A549 (cell line): Measurements from ENCODE around the gene LMAN2L. TPM values are rescaled to one million over a fixed set of nuclear protein-coding genes. Genes with fewer than 3 reads are reported as not detected.
A peak's percentile ranks its signal among the peaks of the same experiment; 100 is the strongest.

Source experiments
- ATAC-seq, 2 experiments: fragments of 200-7000 bp in 1 of 2; fragments of >200 bp in 1 of 2; cut with Nextera tagmentation in 1 of 2; cut with Tn5 transposase in 1 of 2; 3 replicates each; pipeline versions ENCODE4 v1.8.0 to v1.9.1; 2018 to 2020; ENCODE audit warnings: mild to moderate bottlenecking in 1 of 2, moderate library complexity in 1 of 2
- CTCF ChIA-PET: fragments of 300-600 bp; sonication (Branson Sonifier 250); formaldehyde crosslinking; extraction: SDS; loops from one replicate; lab custom pipeline; 2021; ENCODE audit warnings: antibody characterized with exemption, inconsistent platforms; lab: Yijun Ruan, JAX
- POLR2A ChIA-PET: fragments of 350-600 bp; formaldehyde crosslinking; extraction: SDS; loops from one replicate; lab custom pipeline; 2021; ENCODE audit warnings: antibody characterized with exemption, inconsistent platforms; lab: Yijun Ruan, JAX
- DNase-seq, 2 experiments: peaks; one replicate each; pipeline versions ENCODE4 v3.0.0 to v3.0.0-alpha.2; 2011 to 2016; ENCODE audit warnings: low read depth in 1 of 2, low spot score in 1 of 2
- FAIRE-seq: peaks from 2 replicates; lab custom pipeline; 2011; peaks lifted over from hg19 to GRCh38; lab: Jason Lieb, UNC
- H3K27ac ChIP-seq, 2 experiments: fragments of >200 bp; sonication (Bioruptor Twin); formaldehyde crosslinking; 3 replicates each; pipeline ENCODE4 v1.5.1; 2016 to 2017
- H3K4me1 ChIP-seq: fragments of >200 bp; sonication (Bioruptor Twin); formaldehyde crosslinking; 3 replicates; pipeline ENCODE4 v1.6.1; 2016
- H3K4me2 ChIP-seq: fragments of >200 bp; sonication (Bioruptor Twin); formaldehyde crosslinking; 3 replicates; pipeline ENCODE4 v1.6.1; 2016
- H3K4me3 ChIP-seq: fragments of >200 bp; sonication (Bioruptor Twin); formaldehyde crosslinking; 3 replicates; pipeline ENCODE4 v1.5.1; 2016
- H3K9me3 ChIP-seq: fragments of >200 bp; sonication (Bioruptor Twin); formaldehyde crosslinking; 3 replicates; pipeline ENCODE4 v1.6.1; 2016
- CBX8 ChIP-seq: fragments of 200-600 bp; sonication (generic); IDR thresholded peaks from 2 replicates; pipeline ENCODE4 v1.6.1; 2016
- CHD2 ChIP-seq: fragments of 150-350 bp; IDR thresholded peaks from 2 replicates; pipeline ENCODE4 v1.6.1; 2014; ENCODE audit warnings: low read length; ENCODE audit not compliant: partially characterized antibody
- CHD4 ChIP-seq: fragments of 200-600 bp; sonication (generic); IDR thresholded peaks from 2 replicates; pipeline ENCODE4 v1.6.1; 2016; ENCODE audit warnings: antibody characterized with exemption, mild to moderate bottlenecking, borderline replicate concordance
- ESRRA ChIP-seq: fragments of 150-350 bp; IDR thresholded peaks from 2 replicates; pipeline ENCODE4 v1.6.1; 2014; ENCODE audit warnings: mild to moderate bottlenecking, low read length, borderline replicate concordance
- FOSL2 ChIP-seq, 2 experiments: fragments of 450-650 bp in 1 of 2; fragments of >200 bp in 1 of 2; sonication (Bioruptor Twin) in 1 of 2; formaldehyde crosslinking; IDR thresholded peaks; 2 replicates each; pipeline versions ENCODE4 v1.5.0 to v1.6.1; 2016 to 2020; ENCODE audit warnings: mild to moderate bottlenecking in 1 of 2, moderate library complexity in 1 of 2
- FOXS1 ChIP-seq: fragments of 250-450 bp; sonication (Bioruptor Pico); IDR thresholded peaks from 2 replicates; pipeline ENCODE4 v1.5.0; 2020; ENCODE audit warnings: mild to moderate bottlenecking, moderate library complexity
- HEYL ChIP-seq: fragments of 250-450 bp; sonication (Bioruptor Pico); IDR thresholded peaks from 2 replicates; pipeline ENCODE4 v1.8.0; 2021; ENCODE audit warnings: mild to moderate bottlenecking, moderate library complexity
- HOXB13 ChIP-seq: fragments of 250-450 bp; sonication (Bioruptor Pico); IDR thresholded peaks from 2 replicates; pipeline ENCODE4 v1.5.0; 2020; ENCODE audit warnings: low read depth, mild to moderate bottlenecking, moderate library complexity
- HOXB5 ChIP-seq: fragments of 250-450 bp; sonication (Bioruptor Pico); IDR thresholded peaks from 2 replicates; pipeline ENCODE4 v1.5.0; 2020; ENCODE audit warnings: mild to moderate bottlenecking, moderate library complexity
- JUNB ChIP-seq: fragments of >200 bp; sonication (Bioruptor Twin); formaldehyde crosslinking; IDR thresholded peaks from 2 replicates; pipeline ENCODE4 v1.6.1; 2016
- KDM5A ChIP-seq: fragments of 200-600 bp; sonication (generic); IDR thresholded peaks from 2 replicates; pipeline ENCODE4 v1.6.1; 2016; ENCODE audit warnings: antibody characterized with exemption, mild to moderate bottlenecking
- MAFK ChIP-seq: fragments of 450-650 bp; IDR thresholded peaks from 2 replicates; pipeline ENCODE4 v1.6.1; 2014; ENCODE audit not compliant: partially characterized antibody
- MAZ ChIP-seq: fragments of 150-350 bp; IDR thresholded peaks from 2 replicates; pipeline ENCODE4 v1.6.1; 2014; ENCODE audit warnings: antibody characterized with exemption, low read depth, low read length, borderline replicate concordance
- NFE2L2 ChIP-seq: fragments of 150-350 bp; conservative IDR thresholded peaks from 2 replicates; pipeline ENCODE4 v1.6.1; 2014; ENCODE audit warnings: low read length
- NR3C1 ChIP-seq: fragments of >200 bp; sonication (Bioruptor Twin); formaldehyde crosslinking; IDR thresholded peaks from 3 replicates; pipeline ENCODE4 v1.6.1; 2017
- PHF8 ChIP-seq: fragments of 200-600 bp; sonication (generic); IDR thresholded peaks from 2 replicates; pipeline ENCODE4 v1.6.1; 2016; ENCODE audit warnings: low read depth, mild to moderate bottlenecking, antibody characterized with exemption, moderate library complexity, borderline replicate concordance
- POLR2A ChIP-seq: IDR thresholded peaks from 2 replicates; pipeline ENCODE4 v1.6.1; 2012; ENCODE audit warnings: mild to moderate bottlenecking, low read length
- POLR2AphosphoS2 ChIP-seq: conservative IDR thresholded peaks from 2 replicates; pipeline ENCODE4 v1.6.1; 2012; ENCODE audit warnings: low read length, improper control_type of control experiment, inconsistent platforms
- RAD21 ChIP-seq, 2 experiments: fragments of >200 bp in 1 of 2; sonication (Bioruptor Twin) in 1 of 2; formaldehyde crosslinking in 1 of 2; IDR thresholded peaks in 1 of 2; conservative IDR thresholded peaks in 1 of 2; 2 replicates in 1 of 2; 3 replicates in 1 of 2; pipeline ENCODE4 v1.6.1; 2012 to 2018; ENCODE audit warnings: inconsistent platforms in 1 of 2
- RNF2 ChIP-seq: fragments of 200-600 bp; sonication (generic); IDR thresholded peaks from 2 replicates; pipeline ENCODE4 v1.6.1; 2016; ENCODE audit warnings: low read depth, mild to moderate bottlenecking, antibody characterized with exemption, moderate library complexity, borderline replicate concordance
- SMC3 ChIP-seq: fragments of >200 bp; sonication (Bioruptor Twin); formaldehyde crosslinking; IDR thresholded peaks from 3 replicates; pipeline ENCODE4 v1.6.1; 2018; ENCODE audit warnings: inconsistent platforms
- TP53 ChIP-seq: fragments of 250-450 bp; sonication (Bioruptor Pico); IDR thresholded peaks from 2 replicates; pipeline ENCODE4 v1.5.0; 2021; ENCODE audit warnings: mild to moderate bottlenecking, moderate library complexity
- ZNF302 ChIP-seq: fragments of 250-450 bp; sonication (Bioruptor Pico); IDR thresholded peaks from 2 replicates; pipeline ENCODE4 v1.9.0; 2021; ENCODE audit warnings: inconsistent platforms, mild to moderate bottlenecking, moderate library complexity
- WGBS: methylation state at CpG from one replicate; pipeline ENCODE4 v1.1.6; 2017; ENCODE audit errors: missing lambda C conversion rate; 5-methylcytosine and 5-hydroxymethylcytosine counted together
- polyA plus RNA-seq, 4 experiments: library from polyadenylated mRNA; depleted of rRNA in 3 of 4; stranded (reverse); fragments of >200 nt; fragmentation: RNase III in 1 of 4; extraction: RNeasy Plus Mini Kit Qiagen cat#74134 plus additional on column Dnase treatment in 1 of 4; gene quantifications; 2 replicates in 3 of 4; 3 replicates in 1 of 4; pipeline ENCODE4 v1.2.3, GENCODE V29; 2011 to 2017
- TF ChIP-seq, protein P1 (sequence below): fragments of >200 bp; sonication (Bioruptor Twin); formaldehyde crosslinking; IDR thresholded peaks from 2 replicates; pipeline ENCODE4 v1.6.1; 2016
- TF ChIP-seq, protein P2 (sequence below): fragments of 450-650 bp; IDR thresholded peaks from 2 replicates; pipeline ENCODE4 v1.6.1; 2014; ENCODE audit warnings: antibody characterized with exemption
- TF ChIP-seq, protein P3 (sequence below): fragments of 250-450 bp; sonication (Bioruptor Pico); IDR thresholded peaks from 2 replicates; pipeline ENCODE4 v1.5.0; 2021; ENCODE audit warnings: mild to moderate bottlenecking, moderate library complexity, borderline replicate concordance
- TF ChIP-seq, protein P4 (sequence below): fragments of >200 bp; sonication (Bioruptor Twin); formaldehyde crosslinking; IDR thresholded peaks from 3 replicates; pipeline ENCODE4 v1.5.1; 2016
- TF ChIP-seq, protein P5 (sequence below): IDR thresholded peaks from 2 replicates; pipeline ENCODE4 v1.6.1; 2012; ENCODE audit warnings: low read depth, borderline replicate concordance

Gene LMAN2L
- polyA plus RNA-seq, 2 of the 4 experiments (the other 2 are of a cell fraction) = 24.3 to 28.0 TPM

DNA sequence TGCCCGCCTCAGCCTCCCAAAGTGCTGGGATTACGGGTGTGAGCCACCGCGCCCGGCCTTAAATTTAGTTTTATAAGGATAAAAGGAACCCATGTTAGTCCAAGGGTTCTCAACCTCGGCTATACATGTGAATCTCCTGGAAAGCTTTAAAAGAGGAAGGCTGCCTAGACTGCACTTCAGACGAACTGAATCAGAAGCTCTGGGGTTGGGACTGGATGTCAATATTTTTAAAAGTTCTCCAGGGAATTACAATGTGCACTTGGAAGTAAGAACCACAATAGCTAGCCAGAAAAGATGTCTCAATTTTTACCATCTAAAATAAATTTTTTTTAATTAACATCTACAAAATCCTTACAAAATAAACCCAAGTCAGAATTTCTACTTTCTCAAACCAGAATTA is 10.1 kb downstream of the LMAN2L start:
- Histone ChIP-seq H3K9me3 (no peaks in the 10 kb centered on the region), H3K4me2 (no peak overlapping the region), H3K4me1 (no peaks in the 10 kb centered on the region), H3K4me3 (no peak overlapping the region), H3K27ac (no peak overlapping the region)
- ATAC-seq = no peak
- TF ChIP-seq SMC3 (no peak), JUNB (no peak), POLR2A (no peak), NFE2L2 (no peak), ESRRA (no peak), CBX8 (no peak), RAD21 (conservative IDR thresholded peaks at IDR 0.05 in 1 of 2, IDR thresholded peaks at IDR 0.05 in 1 of 2) (no peak), FOSL2 (IDR thresholded peaks at IDR 0.05) (no peak), FOSL2 (CRISPR knock-in tag; IDR thresholded peaks at IDR 0.05) (no peak), MAFK (no peak), CHD4 (no peak), RNF2 (no peak), KDM5A (no peak), HOXB13 (CRISPR knock-in tag) (no peak), TP53 (CRISPR knock-in tag) (no peak), FOXS1 (CRISPR knock-in tag) (no peak), POLR2AphosphoS2 (no peak), NR3C1 (no peak), CHD2 (no peak)
- TF ChIP-seq, protein P1, sequence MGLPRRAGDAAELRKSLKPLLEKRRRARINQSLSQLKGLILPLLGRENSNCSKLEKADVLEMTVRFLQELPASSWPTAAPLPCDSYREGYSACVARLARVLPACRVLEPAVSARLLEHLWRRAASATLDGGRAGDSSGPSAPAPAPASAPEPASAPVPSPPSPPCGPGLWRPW = no peak
- TF ChIP-seq, protein P2, sequence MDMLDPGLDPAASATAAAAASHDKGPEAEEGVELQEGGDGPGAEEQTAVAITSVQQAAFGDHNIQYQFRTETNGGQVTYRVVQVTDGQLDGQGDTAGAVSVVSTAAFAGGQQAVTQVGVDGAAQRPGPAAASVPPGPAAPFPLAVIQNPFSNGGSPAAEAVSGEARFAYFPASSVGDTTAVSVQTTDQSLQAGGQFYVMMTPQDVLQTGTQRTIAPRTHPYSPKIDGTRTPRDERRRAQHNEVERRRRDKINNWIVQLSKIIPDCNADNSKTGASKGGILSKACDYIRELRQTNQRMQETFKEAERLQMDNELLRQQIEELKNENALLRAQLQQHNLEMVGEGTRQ = no peak
- DNase-seq = no peak
- FAIRE-seq = no peak
- ChIA-PET POLR2A (no interaction called here), CTCF (no interaction called here)
- WGBS = 93% methylated on average over 7 of the region's 7 CpGs

DNA sequence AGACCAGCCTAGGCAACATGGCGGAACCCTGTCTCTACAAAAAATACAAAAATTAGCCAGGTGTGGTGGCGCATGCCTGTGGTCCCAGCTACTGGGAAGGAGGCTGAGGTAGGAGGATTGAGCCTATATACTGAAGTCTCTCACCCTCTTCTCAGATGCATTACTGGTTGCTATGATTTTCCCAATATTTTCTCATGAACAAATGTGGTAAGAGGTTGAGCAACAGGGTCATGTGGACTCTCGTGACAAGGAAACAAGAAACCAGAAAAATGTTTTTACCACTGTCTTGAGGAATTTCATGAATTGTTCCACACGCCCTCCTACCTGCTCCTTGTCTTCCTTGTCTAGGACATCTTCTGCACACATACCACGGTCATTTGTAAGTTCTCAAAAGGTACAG is 12.4 kb downstream of the LMAN2L start:
- no peak overlapping the region for H3K27ac ChIP-seq
- no peak overlapping the region for H3K4me2 ChIP-seq
- DNase-seq (peak in 1 of 2 experiments; percentile 17), ATAC-seq (no peak), FAIRE-seq (no peak)
- ChIA-PET POLR2A (no interaction called here), CTCF (no interaction called here)
- 91% methylated on average over 5 of the region's 5 CpGs for WGBS
- H3K4me3 ChIP-seq = no peak overlapping the region
- no peak for TF ChIP-seq MAZ
- TF ChIP-seq CHD2 = no peak
- TF ChIP-seq POLR2A = no peak
- TF ChIP-seq HEYL (CRISPR knock-in tag) = no peak
- TF ChIP-seq, protein P3, sequence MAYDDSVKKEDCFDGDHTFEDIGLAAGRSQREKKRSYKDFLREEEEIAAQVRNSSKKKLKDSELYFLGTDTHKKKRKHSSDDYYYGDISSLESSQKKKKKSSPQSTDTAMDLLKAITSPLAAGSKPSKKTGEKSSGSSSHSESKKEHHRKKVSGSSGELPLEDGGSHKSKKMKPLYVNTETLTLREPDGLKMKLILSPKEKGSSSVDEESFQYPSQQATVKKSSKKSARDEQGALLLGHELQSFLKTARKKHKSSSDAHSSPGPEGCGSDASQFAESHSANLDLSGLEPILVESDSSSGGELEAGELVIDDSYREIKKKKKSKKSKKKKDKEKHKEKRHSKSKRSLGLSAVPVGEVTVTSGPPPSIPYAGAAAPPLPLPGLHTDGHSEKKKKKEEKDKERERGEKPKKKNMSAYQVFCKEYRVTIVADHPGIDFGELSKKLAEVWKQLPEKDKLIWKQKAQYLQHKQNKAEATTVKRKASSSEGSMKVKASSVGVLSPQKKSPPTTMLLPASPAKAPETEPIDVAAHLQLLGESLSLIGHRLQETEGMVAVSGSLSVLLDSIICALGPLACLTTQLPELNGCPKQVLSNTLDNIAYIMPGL = no peak
- TF ChIP-seq, protein P4, sequence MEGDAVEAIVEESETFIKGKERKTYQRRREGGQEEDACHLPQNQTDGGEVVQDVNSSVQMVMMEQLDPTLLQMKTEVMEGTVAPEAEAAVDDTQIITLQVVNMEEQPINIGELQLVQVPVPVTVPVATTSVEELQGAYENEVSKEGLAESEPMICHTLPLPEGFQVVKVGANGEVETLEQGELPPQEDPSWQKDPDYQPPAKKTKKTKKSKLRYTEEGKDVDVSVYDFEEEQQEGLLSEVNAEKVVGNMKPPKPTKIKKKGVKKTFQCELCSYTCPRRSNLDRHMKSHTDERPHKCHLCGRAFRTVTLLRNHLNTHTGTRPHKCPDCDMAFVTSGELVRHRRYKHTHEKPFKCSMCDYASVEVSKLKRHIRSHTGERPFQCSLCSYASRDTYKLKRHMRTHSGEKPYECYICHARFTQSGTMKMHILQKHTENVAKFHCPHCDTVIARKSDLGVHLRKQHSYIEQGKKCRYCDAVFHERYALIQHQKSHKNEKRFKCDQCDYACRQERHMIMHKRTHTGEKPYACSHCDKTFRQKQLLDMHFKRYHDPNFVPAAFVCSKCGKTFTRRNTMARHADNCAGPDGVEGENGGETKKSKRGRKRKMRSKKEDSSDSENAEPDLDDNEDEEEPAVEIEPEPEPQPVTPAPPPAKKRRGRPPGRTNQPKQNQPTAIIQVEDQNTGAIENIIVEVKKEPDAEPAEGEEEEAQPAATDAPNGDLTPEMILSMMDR = no peak
- TF ChIP-seq POLR2AphosphoS2 = no peak
- TF ChIP-seq PHF8 = no peak
- TF ChIP-seq, protein P5, sequence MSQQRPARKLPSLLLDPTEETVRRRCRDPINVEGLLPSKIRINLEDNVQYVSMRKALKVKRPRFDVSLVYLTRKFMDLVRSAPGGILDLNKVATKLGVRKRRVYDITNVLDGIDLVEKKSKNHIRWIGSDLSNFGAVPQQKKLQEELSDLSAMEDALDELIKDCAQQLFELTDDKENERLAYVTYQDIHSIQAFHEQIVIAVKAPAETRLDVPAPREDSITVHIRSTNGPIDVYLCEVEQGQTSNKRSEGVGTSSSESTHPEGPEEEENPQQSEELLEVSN = no peak
- TF ChIP-seq ZNF302 (CRISPR knock-in tag) = no peak
- no peak for TF ChIP-seq HOXB5 (CRISPR knock-in tag)
- TF ChIP-seq HOXB13 (CRISPR knock-in tag) = no peak
- TF ChIP-seq RAD21 (conservative IDR thresholded peaks at IDR 0.05 in 1 of 2, IDR thresholded peaks at IDR 0.05 in 1 of 2) = no peak
- no peaks in the 10 kb centered on the region for H3K4me1 ChIP-seq
- no peaks in the 10 kb centered on the region for H3K9me3 ChIP-seq
